Midbrain (tissue), 1 donor: ENCODE measurements around the gene PLA2G15.

Source experiments
- DNase-seq: peaks from one replicate; lab custom pipeline; 2025; lab: John Stamatoyannopoulos, UW

Gene PLA2G15

GRCh38 chr16:68253721-68254120 lies 8.5 kb downstream of the PLA2G15 start:
- no peak for DNase-seq

GRCh38 chr16:68255712-68256111 lies 10.5 kb downstream of the PLA2G15 start:
- no peak for DNase-seq

- DNase-seq = no peak
Observed at GRCh38 chr16:68257251-68257905, 12.2 kb downstream of the PLA2G15 start.

- DNase-seq = no peak
Observed at GRCh38 chr16:68257906-68258800, 13.0 kb downstream of the PLA2G15 start.

- DNase-seq = no peak
Observed at GRCh38 chr16:68259007-68259825, 14.0 kb downstream of the PLA2G15 start.

GRCh38 chr16:68263559-68264127 lies 18.5 kb downstream of the PLA2G15 start:
- no peak for DNase-seq

- DNase-seq = peak; percentile 46
Observed at GRCh38 chr16:68264128-68265077, 19.2 kb downstream of the PLA2G15 start, which contains the start of gene SLC7A6. Gene SLC7A6, plus strand, starts transcription at chr16:68264526. Its CDS starts 10,201 bp downstream, at chr16:68274727.

- DNase-seq = no peak
Observed at GRCh38 chr16:68265078-68265920, 20.1 kb downstream of the PLA2G15 start.

- no peak for DNase-seq
Observed at GRCh38 chr16:68267612-68268405, 22.6 kb downstream of the PLA2G15 start.

GRCh38 chr16:68269793-68270192 lies 24.6 kb downstream of the PLA2G15 start:
- DNase-seq = no peak

GRCh38 chr16:68270353-68270752 lies 25.2 kb downstream of the PLA2G15 start:
- no peak for DNase-seq

- DNase-seq = no peak
Observed at GRCh38 chr16:68272507-68273209, 27.5 kb downstream of the PLA2G15 start.

GRCh38 chr16:68273459-68273858 lies 28.3 kb downstream of the PLA2G15 start:
- no peak for DNase-seq

GRCh38 chr16:68273896-68274295 lies 28.7 kb downstream of the PLA2G15 start:
- DNase-seq = no peak

GRCh38 chr16:68274441-68274840 lies 29.3 kb downstream of the PLA2G15 start:
- DNase-seq = no peak

GRCh38 chr16:68275611-68276191 lies 30.5 kb downstream of the PLA2G15 start:
- DNase-seq = no peak

- no peak for DNase-seq
Observed at GRCh38 chr16:68276223-68276622, 31.1 kb downstream of the PLA2G15 start.
